SK-N-SH (cell line): Measurements from ENCODE around the gene CCDC57.

Experiments
- CTCF ChIP-seq: fragments of 200-600 bp; sonication (generic); IDR thresholded peaks from 2 replicates; pipeline ENCODE4 v1.6.1; 2017; ENCODE audit warnings: antibody characterized with exemption, mild to moderate bottlenecking, moderate library complexity
- FOXJ3 ChIP-seq: sonication (generic); formaldehyde crosslinking; IDR thresholded peaks from 2 replicates; pipeline ENCODE4 v1.5.1; 2020; ENCODE audit warnings: mild to moderate bottlenecking, missing genetic modification reagents
- MAX ChIP-seq: IDR thresholded peaks from 2 replicates; pipeline ENCODE4 v1.4.0; 2012; ENCODE audit warnings: low read depth
- MXI1 ChIP-seq: IDR thresholded peaks from 2 replicates; pipeline ENCODE4 v1.6.1; 2012; ENCODE audit warnings: mild to moderate bottlenecking, low read depth, low read length, improper control_type of control experiment
- NRF1 ChIP-seq: IDR thresholded peaks from 2 replicates; pipeline ENCODE4 v1.6.1; 2012; ENCODE audit warnings: low read depth, mild to moderate bottlenecking, low read length
- POLR2AphosphoS5 ChIP-seq: IDR thresholded peaks from 2 replicates; pipeline ENCODE4 v1.6.1; 2012; ENCODE audit warnings: low read depth, low read length
- RFX5 ChIP-seq: IDR thresholded peaks from 2 replicates; pipeline ENCODE4 v1.6.1; 2012; ENCODE audit warnings: mild to moderate bottlenecking, improper control_type of control experiment, low read length
- RXRA ChIP-seq: IDR thresholded peaks from 2 replicates; pipeline ENCODE4 v1.4.0; 2012; ENCODE audit warnings: low read depth, mild to moderate bottlenecking, borderline replicate concordance
- SIN3A ChIP-seq: IDR thresholded peaks from 2 replicates; pipeline ENCODE4 v1.6.1; 2012; ENCODE audit warnings: low read depth, mild to moderate bottlenecking, low read length, moderate library complexity, borderline replicate concordance
- SMC3 ChIP-seq: IDR thresholded peaks from 2 replicates; pipeline ENCODE4 v1.6.1; 2012; ENCODE audit warnings: low read depth, low read length, improper control_type of control experiment
- TAF1 ChIP-seq: IDR thresholded peaks from 2 replicates; pipeline ENCODE4 v1.6.1; 2012; ENCODE audit warnings: low read depth, mild to moderate bottlenecking, low read length, moderate library complexity, borderline replicate concordance
- TEAD4 ChIP-seq: IDR thresholded peaks from 2 replicates; pipeline ENCODE4 v1.4.0; 2012; ENCODE audit warnings: mild to moderate bottlenecking, borderline replicate concordance; ENCODE audit not compliant: insufficient read depth

GRCh38 chr17:82237083-82237745, 24.6 kb upstream of the CCDC57 start:
- no peak for TF ChIP-seq CTCF
- TF ChIP-seq TAF1: no peak
- no peak for TF ChIP-seq POLR2AphosphoS5
- TF ChIP-seq NRF1: no peak
- TF ChIP-seq TEAD4: no peak
- TF ChIP-seq SIN3A: no peak
- TF ChIP-seq SMC3: no peak
- no peak for TF ChIP-seq MAX
- no peak for TF ChIP-seq FOXJ3
- no peak for TF ChIP-seq MXI1
- TF ChIP-seq RXRA: no peak
- no peak for TF ChIP-seq RFX5
